Coronary artery (tissue), 2 donors: ENCODE results near the gene CHRM4.
A peak's percentile ranks its signal among the peaks of the same experiment; 100 is the strongest.
"Not testable (repeated sequence)": the region's sequence is repeated elsewhere in the genome, so short reads cannot be mapped to it uniquely, and the experiment has no call there.

Experiments
- DNase-seq: peaks from one replicate; pipeline ENCODE4 v3.0.0-alpha.2; 2017; ENCODE audit warnings: low spot score
- H3K27ac ChIP-seq, 2 donors: fragments of 200-600 bp; sonication (generic); one replicate each; pipeline ENCODE4 v1.5.1; 2016 to 2019
- H3K4me3 ChIP-seq: fragments of 200-600 bp; sonication (generic); 2 replicates; pipeline ENCODE4 v1.5.1; 2016; ENCODE audit warnings: mild to moderate bottlenecking, moderate library complexity
- CTCF ChIP-seq: fragments of 200-600 bp; sonication (generic); IDR thresholded peaks from one replicate; pipeline ENCODE4 v1.5.1; 2019; ENCODE audit warnings: antibody characterized with exemption

Gene CHRM4

GRCh38 chr11:46372086-46372485 is 19.5 kb downstream of the CHRM4 start:
- DNase-seq: no peak
- H3K4me3 ChIP-seq: no peak overlapping the region
- TF ChIP-seq CTCF: no peak
- no peak overlapping the region for H3K27ac ChIP-seq

DNA sequence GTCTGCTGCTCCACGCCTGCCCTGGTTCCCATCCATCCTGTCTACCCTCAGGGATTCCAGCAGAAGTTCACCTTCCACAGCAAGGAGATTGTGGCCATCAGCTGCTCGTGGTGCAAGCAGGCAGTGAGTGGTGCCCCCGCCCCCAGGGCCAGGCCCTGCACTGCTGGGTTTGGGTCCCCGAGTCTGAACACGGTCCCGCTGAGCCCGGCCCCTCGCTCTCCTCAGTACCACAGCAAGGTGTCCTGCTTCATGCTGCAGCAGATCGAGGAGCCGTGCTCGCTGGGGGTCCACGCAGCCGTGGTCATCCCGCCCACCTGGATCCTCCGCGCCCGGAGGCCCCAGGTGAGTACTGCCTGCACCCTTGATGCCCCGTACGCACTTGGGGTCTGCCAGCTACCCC is 20.3 kb downstream of the CHRM4 start:
- not testable (repeated sequence) for H3K4me3 ChIP-seq, H3K27ac ChIP-seq, DNase-seq

- Histone ChIP-seq H3K27ac (no peak overlapping the region), H3K4me3 (no peak overlapping the region)
- DNase-seq: no peak
- TF ChIP-seq CTCF: no peak
Measured at GRCh38 chr11:46370253-46370652, 21.3 kb downstream of the CHRM4 start.

GRCh38 chr11:46369458-46370152 is 22.0 kb downstream of the CHRM4 start:
- TF ChIP-seq CTCF: peak; percentile 70
- DNase-seq: no peak
- H3K27ac ChIP-seq: no peak overlapping the region

GRCh38 chr11:46367916-46368267 is 23.7 kb downstream of the CHRM4 start:
- DNase-seq: no peak
- no peak overlapping the region for H3K27ac ChIP-seq
- no peak overlapping the region for H3K4me3 ChIP-seq

More at GRCh38 chr11:46369458-46370152, 22.0 kb downstream of the CHRM4 start:
- no peak overlapping the region for H3K4me3 ChIP-seq

DNA sequence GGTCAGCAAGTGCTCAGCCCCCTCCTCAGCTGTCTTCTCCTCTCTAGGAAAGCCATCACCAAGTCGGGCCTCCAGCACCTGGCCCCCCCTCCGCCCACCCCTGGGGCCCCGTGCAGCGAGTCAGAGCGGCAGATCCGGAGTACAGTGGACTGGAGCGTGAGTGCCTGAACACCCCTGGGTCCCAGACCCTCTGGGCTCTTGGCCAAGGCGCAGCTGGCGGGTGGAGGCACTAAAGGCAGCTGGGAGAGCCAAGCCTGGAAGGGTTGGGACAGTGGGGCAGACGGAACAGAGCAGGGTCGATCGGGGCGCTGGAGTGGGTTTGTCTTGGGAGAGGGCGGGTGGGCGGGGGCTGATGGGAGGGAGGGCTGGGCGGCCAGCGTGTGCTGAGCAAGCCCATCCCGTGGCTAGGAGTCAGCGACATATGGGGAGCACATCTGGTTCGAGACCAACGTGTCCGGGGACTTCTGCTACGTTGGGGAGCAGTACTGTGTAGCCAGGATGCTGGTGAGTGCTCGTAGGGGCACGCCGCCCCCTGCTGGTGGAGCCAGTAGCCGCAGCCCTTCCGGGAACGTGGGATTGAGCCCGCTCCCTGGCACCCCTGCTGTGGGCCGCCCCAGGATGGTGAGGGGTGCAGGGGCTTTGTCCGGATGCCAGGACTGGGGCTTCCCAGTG is 24.2 kb downstream of the CHRM4 start:
- DNase-seq: no peak
- Histone ChIP-seq H3K4me3 (peak overlapping the region; percentile 45), H3K27ac (no peak overlapping the region)
- peak; percentile 95 for TF ChIP-seq CTCF

More at GRCh38 chr11:46367916-46368267, 23.7 kb downstream of the CHRM4 start:
- no peak for TF ChIP-seq CTCF

- DNase-seq: no peak
- no peak overlapping the region for H3K4me3 ChIP-seq
- no peak for TF ChIP-seq CTCF
- no peak overlapping the region for H3K27ac ChIP-seq
Measured at GRCh38 chr11:46366661-46367161, 24.9 kb downstream of the CHRM4 start.
